HG03097 (cell line): ENCODE data around the gene ZNF391.
"Not testable (repeated sequence)": the region's sequence is repeated elsewhere in the genome, so short reads cannot be mapped to it uniquely, and the experiment has no call there.

Experiments used
- ATAC-seq: cut with Tn5 transposase; IDR thresholded peaks from one replicate; pipeline ENCODE4 v1.9.1; 2021; ENCODE audit not compliant: unreplicated experiment, low FRiP score

ZNF391 gene

DNA sequence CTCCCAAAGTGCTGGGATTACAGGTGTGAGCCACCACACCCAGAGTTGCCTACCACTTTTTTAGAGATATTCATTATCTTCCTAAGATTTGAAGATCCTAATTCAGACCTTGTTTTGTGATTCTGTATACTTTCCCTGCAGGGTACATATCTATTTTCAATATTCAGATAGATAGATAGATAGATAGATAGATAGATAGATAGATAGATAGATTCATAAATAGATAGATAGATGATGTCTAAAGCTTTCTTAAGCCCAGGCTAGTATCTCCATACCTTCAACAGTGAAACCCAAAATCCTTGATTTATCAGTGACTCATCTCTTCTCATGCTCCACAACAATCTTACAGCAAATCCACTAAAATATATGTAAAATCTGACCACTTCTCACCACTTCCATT, 30.8 kb downstream of the ZNF391 start:
- ATAC-seq = no peak

DNA sequence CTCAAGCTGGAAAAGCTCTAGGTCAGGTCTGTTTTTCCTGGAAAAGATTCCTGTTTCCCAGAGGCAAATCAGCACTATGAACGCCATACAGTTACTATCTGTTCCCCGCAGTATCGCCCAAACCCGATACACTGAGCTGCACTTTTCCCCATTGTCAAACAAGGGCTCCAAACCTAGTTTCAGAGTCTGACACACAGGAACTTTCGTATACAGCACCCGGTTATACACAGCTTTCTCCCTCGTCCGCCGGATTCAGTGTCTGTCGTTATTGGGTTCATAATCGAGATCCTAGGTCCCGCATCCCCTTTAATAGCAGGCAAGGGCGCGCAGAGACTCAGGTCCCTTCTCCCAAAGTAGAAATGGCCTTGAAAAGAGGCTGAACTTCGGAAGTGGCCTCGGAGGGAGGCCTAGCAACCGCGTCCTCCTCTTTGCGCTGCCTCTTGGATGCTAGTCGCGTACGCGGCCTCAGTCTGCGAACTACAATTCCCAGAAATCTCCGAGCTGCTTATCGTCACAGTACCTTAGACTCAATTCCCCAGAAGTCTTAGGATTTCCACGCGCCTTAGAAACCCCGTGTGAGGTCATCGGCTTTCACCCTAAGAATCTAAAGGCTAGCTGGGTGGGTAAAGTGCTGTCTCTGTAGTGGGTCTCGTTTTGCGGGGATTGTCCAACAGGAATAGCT, 34.2 kb downstream of the ZNF391 start:
- no peak for ATAC-seq

DNA sequence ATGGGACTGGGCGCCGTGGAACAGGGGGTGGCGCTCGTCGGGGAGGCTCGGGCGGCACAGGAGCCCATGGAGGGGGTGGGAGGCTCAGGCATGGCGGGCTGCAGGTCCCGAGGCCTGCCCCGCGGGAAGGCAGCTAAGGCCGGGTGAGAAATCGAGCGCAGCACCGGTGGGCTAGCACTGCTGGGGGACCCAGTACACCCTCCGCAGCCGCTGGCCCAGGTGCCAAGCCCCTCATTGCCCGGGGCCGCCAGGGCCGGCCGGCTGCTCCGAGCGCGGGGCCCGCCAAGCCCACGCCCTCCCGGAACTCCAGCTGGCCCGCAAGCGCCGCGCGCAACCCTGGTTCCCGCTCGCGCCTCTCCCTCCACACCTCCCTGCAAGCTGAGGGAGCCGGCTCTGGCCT, 36.3 kb downstream of the ZNF391 start:
- ATAC-seq = not testable (repeated sequence)

DNA sequence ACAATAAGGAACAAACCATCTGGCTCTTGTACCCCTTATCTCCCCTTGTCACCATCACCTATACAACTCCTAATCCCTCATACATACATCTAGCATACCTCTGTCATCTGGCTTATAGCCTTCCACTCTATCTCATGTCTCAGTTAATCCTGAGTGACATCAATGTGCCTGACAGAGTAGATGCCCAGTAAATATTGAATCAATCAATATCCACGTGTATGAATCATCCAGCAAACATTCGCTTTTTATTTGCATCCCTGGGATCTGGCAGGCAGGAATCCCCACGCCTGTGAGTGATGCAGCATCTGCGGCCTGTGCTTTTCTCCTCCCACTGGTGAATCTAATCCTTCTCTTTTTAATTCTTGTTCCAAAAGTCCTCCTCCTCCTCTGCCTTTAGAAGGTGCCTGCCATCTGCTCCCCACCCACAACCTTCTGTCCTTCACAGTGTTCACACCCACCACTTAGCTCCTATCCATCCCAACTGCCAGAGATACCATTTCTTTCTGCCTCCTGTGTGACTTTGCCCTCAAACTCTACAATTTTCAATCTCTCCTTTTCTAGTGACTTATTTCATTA, 37.6 kb downstream of the ZNF391 start:
- ATAC-seq = no peak

DNA sequence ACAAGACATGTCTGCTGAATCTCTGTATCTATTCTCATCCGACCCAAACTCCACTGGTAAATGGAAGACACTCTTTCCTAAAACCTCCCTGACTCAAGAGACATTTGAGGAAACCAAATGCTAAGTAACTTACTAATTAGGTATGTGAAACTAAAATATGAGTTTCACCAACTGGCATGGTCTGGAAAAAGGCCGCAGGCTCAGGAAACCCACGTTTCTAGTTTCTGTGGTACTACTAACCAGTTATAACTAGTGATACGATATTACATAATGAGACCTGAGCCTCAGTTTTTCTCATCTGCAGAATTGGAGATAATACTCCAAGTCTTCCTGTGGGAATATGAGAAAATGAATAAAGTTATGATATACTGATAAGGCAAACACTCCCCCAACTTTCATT, 39.9 kb downstream of the ZNF391 start:
- ATAC-seq = no peak

DNA sequence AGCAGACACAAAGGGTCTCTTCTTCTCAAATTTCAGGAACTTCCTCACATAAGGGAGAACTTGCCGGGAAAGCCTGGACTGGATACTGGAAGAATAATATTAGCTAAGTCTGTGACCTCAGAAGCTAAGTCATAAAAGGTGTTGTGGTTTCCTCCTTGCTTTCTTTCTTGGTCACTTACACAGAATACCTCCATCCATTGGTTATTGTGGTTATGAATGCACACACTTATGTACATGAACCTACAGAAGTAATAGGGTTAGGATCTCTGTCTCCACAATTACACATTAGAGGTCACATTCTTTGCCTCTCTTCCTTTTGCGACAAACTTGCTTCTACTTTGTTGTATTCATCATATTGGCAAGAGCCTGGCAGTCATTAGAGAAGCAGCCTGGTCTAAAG, 40.4 kb downstream of the ZNF391 start:
- no peak for ATAC-seq

DNA sequence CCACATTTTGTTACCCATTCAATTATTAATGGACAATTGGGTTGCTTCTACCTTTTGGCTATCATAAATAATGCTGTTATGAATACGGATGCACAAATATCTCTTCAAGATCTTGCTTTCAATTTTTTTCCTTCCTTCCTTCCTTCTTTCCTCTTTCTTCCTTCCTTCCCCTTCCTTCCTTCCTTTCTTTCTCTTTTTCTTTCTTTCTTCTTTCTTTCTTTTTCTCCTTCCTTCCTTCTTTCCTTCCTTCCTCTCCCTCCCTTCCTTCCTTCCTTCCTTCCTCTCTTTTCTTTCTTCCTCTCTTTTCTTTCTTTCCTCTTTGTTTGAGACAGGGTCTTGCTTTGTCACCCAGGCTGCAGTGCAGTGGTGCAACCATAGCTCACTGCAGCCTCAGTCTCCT, 45.2 kb downstream of the ZNF391 start:
- no peak for ATAC-seq

DNA sequence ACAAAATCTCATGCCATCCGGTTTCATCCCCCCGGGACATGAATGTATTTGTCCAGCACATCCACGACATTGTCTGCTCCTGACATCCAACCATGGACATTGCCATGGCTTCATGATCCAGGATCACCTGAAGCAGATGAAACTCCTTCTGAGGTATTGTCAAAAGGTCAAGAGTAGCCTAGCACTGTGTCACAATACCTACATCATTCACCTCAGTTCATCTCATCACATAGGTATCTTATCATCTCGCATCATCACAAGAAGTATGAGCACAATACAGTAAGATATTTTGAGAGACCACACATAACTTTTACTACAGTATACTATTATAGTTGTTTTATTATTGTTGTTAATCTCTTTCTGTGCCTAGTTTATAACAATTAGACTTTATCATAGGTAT, 50.8 kb downstream of the ZNF391 start:
- no peak for ATAC-seq

DNA sequence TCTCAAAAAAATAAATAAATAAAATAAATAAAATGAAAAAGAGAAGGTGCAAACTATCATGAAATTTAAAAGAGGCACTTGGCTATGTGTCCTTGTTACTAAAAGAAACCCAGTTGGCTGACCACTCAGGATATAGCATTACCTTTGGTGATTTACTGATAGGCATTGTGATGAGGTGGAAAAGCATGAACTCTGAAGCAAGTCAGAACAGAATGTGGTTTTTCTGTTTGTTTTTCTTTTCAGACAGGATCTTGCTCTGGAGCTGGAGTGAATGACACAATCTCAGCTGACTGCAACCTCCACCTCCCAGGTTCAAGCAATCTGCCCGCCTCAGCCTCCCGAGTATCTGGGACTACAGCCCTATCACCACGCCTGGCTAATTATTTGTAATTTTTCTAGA, 52.4 kb downstream of the ZNF391 start:
- no peak for ATAC-seq

DNA sequence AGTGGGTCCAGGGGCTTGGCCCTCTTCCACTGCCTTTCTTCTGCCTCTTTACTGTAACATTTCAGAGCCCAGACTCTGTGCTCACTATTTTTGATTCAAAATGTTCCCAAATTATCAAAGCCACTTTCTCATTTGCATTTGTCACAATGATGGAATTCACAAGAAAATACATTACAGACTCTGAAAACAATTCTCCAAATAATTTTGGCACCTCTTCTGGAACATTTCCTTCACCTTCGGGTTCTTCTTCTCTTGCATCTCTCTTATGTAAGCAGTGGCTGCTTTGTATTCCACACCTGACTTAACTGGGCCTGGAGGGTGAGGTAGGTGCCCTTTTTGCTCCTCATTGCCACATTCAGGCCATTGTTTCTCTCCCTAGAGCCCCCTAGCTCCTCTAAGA, 54.4 kb downstream of the ZNF391 start:
- ATAC-seq = no peak

DNA sequence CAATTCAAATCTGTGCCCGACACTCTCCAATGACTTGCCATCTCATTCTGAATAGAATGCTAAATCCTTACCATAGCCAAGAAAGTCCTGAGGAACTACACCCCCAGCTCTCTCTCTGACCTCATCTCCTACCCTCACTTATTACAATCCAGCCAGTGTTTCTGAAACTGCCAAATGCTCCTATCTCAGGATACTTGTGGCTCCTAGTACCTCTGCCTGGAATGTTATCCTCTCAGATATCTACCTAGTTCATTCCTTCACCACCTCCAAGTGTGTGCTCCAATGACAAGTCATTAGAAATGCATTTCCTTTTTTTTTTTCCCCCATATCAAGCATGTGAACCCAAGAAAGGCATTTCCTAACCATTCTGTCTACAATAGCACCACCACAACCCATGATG, 59.9 kb downstream of the ZNF391 start:
- no peak for ATAC-seq

DNA sequence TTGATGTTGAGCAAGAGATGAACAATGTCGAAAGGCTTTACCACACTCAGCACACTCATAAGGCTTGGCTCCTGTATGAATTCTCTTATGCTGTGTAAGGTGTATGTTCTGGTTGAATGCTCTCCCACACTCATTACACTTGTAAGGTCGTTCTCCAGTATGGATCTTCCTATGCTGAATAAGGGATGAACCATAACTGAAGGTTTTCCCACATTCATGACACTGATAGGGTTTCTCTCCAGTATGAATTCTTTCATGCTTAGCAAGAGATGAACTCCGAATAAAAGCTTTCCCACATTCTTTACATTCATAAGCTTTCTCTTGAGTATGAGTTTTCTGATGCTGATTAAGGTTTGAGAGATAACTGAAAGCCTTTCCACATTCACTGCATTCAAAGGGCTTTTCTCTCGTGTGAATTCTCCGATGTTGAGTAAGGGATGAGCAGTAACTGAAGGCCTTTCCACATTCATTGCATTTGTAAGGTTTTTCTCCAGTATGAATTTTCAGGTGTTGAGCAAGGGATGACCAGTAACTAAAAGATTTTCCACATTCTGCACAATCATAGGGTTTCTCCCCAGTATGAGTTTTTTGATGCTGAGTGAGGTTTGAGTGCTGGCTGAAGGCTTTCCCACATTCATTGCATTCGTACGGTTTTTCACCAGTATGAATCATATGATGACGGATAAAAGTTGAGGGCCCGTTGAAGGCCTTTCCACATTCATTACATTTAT, 63.3 kb downstream of the ZNF391 start:
- no peak for ATAC-seq

DNA sequence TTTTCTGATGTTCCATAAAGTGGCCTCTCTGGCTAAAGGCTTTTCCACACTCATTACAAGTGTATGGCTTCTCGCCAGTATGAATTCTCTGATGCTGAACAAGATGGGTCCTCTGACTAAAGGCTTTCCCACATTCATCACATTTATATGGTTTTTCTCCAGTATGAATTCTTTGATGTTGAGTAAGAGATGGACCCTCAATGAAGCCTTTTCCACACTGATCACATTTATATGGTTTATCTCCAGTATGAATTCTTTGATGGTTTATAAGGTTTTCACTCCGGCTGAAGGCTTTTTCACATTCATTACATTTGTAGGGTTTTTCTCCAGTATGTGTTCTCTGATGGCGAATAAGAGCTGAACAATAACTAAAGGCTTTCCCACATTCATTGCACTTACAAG, 63.9 kb downstream of the ZNF391 start:
- ATAC-seq = no peak
